HG03520 (cell line): ENCODE results near the gene NCOR1.

Source experiments
- ATAC-seq: cut with Tn5 transposase; IDR thresholded peaks from one replicate; pipeline ENCODE4 v1.9.1; 2021; ENCODE audit warnings: mild to moderate bottlenecking, moderate library complexity; ENCODE audit not compliant: unreplicated experiment

The NCOR1 gene

GRCh38 chr17:15981646-15982580, 233.4 kb downstream of the NCOR1 start:
- ATAC-seq: no peak

DNA sequence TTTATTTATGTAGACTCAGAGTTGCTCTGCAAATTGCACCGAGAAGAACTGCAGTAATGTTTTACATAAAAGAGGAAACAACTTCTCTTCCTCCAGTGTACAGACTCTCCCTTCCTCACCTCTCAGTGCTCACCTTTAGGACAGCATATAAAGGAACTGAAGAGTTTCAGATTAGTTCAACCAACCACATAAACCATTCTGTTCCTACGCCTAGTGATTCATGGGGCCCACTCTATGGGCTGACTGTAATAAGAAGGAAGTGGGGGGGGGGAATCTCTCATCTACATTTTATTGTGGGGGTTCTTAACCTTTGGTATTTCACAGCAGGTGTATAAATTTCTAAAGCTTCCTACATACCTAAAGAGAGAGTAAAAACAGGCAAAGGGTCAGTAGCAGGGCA, 234.1 kb downstream of the NCOR1 start:
- no peak for ATAC-seq
